ENCODE data around the gene B3GNT2. TPM values are rescaled to one million over a fixed set of nuclear protein-coding genes. Genes with fewer than 3 reads are reported as not detected.
A peak's percentile ranks its signal among the peaks of the same experiment; 100 is the strongest.
"Not testable (repeated sequence)": the region's sequence is repeated elsewhere in the genome, so short reads cannot be mapped to it uniquely, and the experiment has no call there.

Gene B3GNT2
- total RNA-seq, 1 experiment from 2014 or later = 32.2 TPM

DNA sequence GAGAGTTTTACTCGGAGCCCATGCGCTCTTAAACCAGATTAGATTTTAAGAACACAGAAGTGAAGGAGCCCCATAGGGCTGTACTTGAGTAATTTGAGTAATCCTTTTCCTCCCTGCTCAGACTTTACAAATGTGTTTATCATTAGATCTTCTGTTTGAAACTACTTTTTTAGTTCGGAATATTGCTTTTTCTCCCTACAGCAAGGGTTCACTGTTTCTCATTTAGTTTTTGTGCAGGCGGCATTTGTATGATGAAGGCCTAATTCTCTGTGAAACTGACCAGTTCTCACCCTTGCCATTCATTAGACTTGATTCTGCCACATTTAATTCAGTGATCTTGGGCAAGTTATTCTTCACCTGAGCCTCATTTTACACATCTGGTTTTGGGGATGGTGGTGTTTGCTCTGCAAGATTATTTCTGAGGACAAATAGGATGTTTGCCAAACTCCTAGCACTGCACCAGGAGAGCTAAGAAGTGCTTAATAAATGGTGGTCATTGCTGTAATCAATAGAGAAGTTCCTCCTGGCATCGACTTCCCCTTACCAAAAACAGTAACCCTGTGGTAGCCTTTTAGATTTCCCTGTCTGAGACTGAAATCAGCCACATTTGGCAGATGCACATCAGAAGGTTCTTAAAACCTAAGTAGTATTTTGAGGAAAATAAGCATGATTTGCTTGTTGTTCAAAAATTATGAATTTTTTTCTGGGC is 2.2 kb downstream of the B3GNT2 start:
- H3K4me1 Mint-ChIP-seq = peaks cover 58% of the 10 kb centered on the region

GRCh38 chr2:62198854-62199253 is 2.9 kb downstream of the B3GNT2 start:
- peak; percentile 54 for TF ChIP-seq ZNF121 (CRISPR knock-in tag; IDR thresholded peaks at IDR 0.05)
- ATAC-seq; POLR2A ChIA-PET; H3K36me3 Mint-ChIP-seq; H3K27ac Mint-ChIP-seq; DNase-seq (ENCODE audit: low spot score); CTCF ChIA-PET; H3K27me3 Mint-ChIP-seq (ENCODE audit: low read depth); H3K9me3 Mint-ChIP-seq: not testable (repeated sequence)
- H3K4me3 Mint-ChIP-seq = peak overlapping the region; percentile 85
- H3K4me1 Mint-ChIP-seq = peaks cover 66% of the 10 kb centered on the region

More for the DNA sequence above, 2.2 kb downstream of the B3GNT2 start:
- TF ChIP-seq, protein P1, sequence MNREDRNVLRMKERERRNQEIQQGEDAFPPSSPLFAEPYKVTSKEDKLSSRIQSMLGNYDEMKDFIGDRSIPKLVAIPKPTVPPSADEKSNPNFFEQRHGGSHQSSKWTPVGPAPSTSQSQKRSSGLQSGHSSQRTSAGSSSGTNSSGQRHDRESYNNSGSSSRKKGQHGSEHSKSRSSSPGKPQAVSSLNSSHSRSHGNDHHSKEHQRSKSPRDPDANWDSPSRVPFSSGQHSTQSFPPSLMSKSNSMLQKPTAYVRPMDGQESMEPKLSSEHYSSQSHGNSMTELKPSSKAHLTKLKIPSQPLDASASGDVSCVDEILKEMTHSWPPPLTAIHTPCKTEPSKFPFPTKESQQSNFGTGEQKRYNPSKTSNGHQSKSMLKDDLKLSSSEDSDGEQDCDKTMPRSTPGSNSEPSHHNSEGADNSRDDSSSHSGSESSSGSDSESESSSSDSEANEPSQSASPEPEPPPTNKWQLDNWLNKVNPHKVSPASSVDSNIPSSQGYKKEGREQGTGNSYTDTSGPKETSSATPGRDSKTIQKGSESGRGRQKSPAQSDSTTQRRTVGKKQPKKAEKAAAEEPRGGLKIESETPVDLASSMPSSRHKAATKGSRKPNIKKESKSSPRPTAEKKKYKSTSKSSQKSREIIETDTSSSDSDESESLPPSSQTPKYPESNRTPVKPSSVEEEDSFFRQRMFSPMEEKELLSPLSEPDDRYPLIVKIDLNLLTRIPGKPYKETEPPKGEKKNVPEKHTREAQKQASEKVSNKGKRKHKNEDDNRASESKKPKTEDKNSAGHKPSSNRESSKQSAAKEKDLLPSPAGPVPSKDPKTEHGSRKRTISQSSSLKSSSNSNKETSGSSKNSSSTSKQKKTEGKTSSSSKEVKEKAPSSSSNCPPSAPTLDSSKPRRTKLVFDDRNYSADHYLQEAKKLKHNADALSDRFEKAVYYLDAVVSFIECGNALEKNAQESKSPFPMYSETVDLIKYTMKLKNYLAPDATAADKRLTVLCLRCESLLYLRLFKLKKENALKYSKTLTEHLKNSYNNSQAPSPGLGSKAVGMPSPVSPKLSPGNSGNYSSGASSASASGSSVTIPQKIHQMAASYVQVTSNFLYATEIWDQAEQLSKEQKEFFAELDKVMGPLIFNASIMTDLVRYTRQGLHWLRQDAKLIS (CRISPR knock-in tag; IDR thresholded peaks at IDR 0.05; ENCODE audit: borderline replicate concordance) = no peak
- no peak for TF ChIP-seq ZNF219 (CRISPR knock-in tag; IDR thresholded peaks at IDR 0.05; ENCODE audit: borderline replicate concordance)
- POLR2A ChIA-PET = interaction anchor here (1.0 kb wide), 1 partner anchor 99 kb away, joined by 3 read pairs; no protein-coding TSS in a partner anchor
- Mint-ChIP-seq H3K36me3 (no peaks in the 10 kb centered on the region), H3K27ac (no peak overlapping the region), H3K9me3 (no peaks in the 10 kb centered on the region), H3K4me3 (peak overlapping the region; percentile 85), H3K27me3 (ENCODE audit: low read depth) (no peaks in the 10 kb centered on the region)
- DNase-seq (ENCODE audit: low spot score) = no peak
- ATAC-seq = no peak
- CTCF ChIA-PET = interaction anchor here (0.9 kb wide), 1 partner anchor 213 kb away, joined by 4 read pairs; no protein-coding TSS in a partner anchor

DNA sequence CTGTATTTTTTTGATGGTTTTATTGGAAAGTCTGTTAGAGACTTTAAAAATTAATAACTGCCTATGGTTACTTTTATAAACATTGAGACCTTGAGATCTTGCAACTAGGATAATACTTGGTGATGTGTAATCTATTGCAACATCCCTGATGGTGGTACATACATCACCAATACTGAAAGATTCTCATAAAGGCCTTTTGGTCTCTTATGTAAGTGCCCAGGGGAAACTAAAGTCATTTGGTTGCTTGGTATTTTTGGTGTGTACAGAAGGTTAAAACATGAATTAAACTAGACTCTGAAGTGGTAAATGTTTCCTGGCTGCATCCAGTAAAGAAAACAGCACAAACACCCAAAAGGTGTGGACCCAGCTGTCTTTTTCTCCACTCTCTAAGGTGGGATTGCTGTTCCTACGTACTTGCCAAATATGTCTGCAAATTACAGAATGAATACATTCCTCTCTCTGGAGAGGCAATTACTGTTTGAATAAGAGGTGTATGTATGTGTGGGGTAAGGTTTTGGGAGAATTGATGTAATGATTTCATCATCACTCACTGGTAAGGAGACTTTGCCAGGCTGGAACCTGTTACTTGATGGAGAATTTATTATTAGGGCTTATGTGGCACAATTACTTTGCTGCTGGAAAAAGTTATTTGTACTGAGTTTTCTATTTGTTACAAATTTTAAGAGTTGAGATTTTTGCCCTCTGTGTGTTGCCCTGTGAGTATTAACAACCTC is 3.6 kb downstream of the B3GNT2 start:
- no peak for ATAC-seq
- Mint-ChIP-seq H3K36me3 (no peaks in the 10 kb centered on the region), H3K4me1 (peaks cover 68% of the 10 kb centered on the region), H3K27me3 (ENCODE audit: low read depth) (no peaks in the 10 kb centered on the region), H3K4me3 (peak overlapping the region; percentile 43; the same call in 1 of the 2 replicates), H3K9me3 (no peaks in the 10 kb centered on the region), H3K27ac (0 out of 2 replicates have a peak overlapping the region, but pooled peaks have one; percentile 15)
- ChIA-PET CTCF (no interaction called here), POLR2A (no interaction called here)
- DNase-seq (ENCODE audit: low spot score) = no peak
- TF ChIP-seq ZMAT4 (CRISPR knock-in tag; IDR thresholded peaks at IDR 0.05) (no peak), SMAD4 (CRISPR knock-in tag; IDR thresholded peaks at IDR 0.05) (no peak), ETV6 (CRISPR knock-in tag; IDR thresholded peaks at IDR 0.05) (no peak)
- TF ChIP-seq, protein P2, sequence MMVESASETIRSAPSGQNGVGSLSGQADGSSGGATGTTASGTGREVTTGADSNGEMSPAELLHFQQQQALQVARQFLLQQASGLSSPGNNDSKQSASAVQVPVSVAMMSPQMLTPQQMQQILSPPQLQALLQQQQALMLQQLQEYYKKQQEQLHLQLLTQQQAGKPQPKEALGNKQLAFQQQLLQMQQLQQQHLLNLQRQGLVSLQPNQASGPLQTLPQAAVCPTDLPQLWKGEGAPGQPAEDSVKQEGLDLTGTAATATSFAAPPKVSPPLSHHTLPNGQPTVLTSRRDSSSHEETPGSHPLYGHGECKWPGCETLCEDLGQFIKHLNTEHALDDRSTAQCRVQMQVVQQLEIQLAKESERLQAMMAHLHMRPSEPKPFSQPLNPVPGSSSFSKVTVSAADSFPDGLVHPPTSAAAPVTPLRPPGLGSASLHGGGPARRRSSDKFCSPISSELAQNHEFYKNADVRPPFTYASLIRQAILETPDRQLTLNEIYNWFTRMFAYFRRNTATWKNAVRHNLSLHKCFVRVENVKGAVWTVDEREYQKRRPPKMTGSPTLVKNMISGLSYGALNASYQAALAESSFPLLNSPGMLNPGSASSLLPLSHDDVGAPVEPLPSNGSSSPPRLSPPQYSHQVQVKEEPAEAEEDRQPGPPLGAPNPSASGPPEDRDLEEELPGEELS (CRISPR knock-in tag; IDR thresholded peaks at IDR 0.05) = no peak

GRCh38 chr2:62200291-62200841 is 4.5 kb downstream of the B3GNT2 start:
- H3K27ac Mint-ChIP-seq = peak overlapping the region; percentile 60
- CTCF ChIA-PET = no interaction called here
- DNase-seq (ENCODE audit: low spot score) = no peak
- peaks cover 71% of the 10 kb centered on the region for H3K4me1 Mint-ChIP-seq
- no peaks in the 10 kb centered on the region for H3K9me3 Mint-ChIP-seq
- H3K36me3 Mint-ChIP-seq = no peaks in the 10 kb centered on the region
- ATAC-seq = no peak
- H3K4me3 Mint-ChIP-seq = no peak overlapping the region
- H3K27me3 Mint-ChIP-seq (ENCODE audit: low read depth) = no peaks in the 10 kb centered on the region
- POLR2A ChIA-PET = interaction anchor here (0.9 kb wide), 1 partner anchor 207 kb away, joined by 3 read pairs; no protein-coding TSS in a partner anchor
- TF ChIP-seq OVOL2 (CRISPR knock-in tag; IDR thresholded peaks at IDR 0.05; ENCODE audit: borderline replicate concordance) (no peak), SOX15 (CRISPR knock-in tag; IDR thresholded peaks at IDR 0.05) (no peak), ZNF263 (CRISPR knock-in tag; IDR thresholded peaks at IDR 0.05; ENCODE audit: low read depth) (no peak)

Data from WTC11 (cell line).